Measurements from ENCODE around the gene TRIM63. TPM values are rescaled to one million over a fixed set of nuclear protein-coding genes. Genes with fewer than 3 reads are reported as not detected.

Gene TRIM63
- total RNA-seq, 2 donors from 2014 or later = not detected

DNA sequence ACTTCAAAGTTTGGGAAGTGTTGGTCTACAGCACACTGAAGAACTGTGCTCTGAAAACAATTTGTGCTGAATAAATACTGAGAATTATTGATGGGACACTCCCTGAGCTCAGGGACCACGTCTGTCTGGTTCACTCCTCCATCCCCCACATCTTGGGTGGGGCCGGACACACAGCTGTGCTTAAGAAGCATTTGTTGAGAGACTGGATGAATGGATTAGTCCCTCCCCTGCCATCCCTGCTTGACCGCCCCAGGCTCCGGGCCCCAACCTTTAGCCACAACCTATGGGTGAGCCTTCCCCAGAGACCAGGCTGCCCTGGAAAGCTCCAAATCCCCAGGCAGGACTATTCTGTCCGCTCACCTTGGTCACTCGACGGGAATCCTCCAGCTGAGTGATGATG, 7.5 kb downstream of the TRIM63 start:
- no peak overlapping the region for H3K27ac ChIP-seq
- WGBS, 2 donors = 75 to 77% methylated on average over 5 to 7 of the region's 7 CpGs
- intact Hi-C loops (cut with DNase I) = no loop called here

DNA sequence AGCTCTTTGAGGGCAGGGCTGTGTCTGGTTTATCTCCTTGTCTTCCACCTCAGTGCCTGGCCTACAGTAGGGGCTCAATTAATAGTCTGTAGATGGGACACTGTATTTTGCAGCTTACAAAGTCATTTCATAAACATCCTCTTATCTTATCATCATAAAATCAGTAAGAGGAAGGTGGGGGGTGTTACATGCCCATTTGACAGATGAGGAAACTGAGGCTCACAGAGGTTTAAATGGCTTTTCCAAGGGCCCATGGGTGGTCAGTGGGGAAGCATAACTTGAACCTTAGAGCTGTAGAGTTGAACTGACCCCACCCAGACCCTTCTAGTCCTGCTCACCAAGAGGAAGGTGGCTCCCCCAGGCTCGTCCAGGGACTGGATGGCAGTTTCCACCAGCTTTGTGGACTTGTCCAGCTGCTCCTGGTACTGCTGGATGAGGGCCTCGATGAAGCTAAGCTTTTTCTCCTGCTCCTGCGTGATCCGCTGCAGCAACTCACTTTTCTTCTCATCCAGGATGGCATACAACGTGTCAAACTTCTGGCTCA, 9.3 kb downstream of the TRIM63 start:
- Histone ChIP-seq H3K27me3 (no peaks in the 10 kb centered on the region), H3K27ac (no peak overlapping the region), H3K9me3 (no peaks in the 10 kb centered on the region), H3K4me3 (no peak overlapping the region), H3K4me1 (no peaks in the 10 kb centered on the region), H3K36me3 (replicated peaks in 1 of 2; ENCODE audit: insufficient read depth in 1 of 2, low read depth in 2 of 2) (no peaks in the 10 kb centered on the region)
- TF ChIP-seq, protein P1, sequence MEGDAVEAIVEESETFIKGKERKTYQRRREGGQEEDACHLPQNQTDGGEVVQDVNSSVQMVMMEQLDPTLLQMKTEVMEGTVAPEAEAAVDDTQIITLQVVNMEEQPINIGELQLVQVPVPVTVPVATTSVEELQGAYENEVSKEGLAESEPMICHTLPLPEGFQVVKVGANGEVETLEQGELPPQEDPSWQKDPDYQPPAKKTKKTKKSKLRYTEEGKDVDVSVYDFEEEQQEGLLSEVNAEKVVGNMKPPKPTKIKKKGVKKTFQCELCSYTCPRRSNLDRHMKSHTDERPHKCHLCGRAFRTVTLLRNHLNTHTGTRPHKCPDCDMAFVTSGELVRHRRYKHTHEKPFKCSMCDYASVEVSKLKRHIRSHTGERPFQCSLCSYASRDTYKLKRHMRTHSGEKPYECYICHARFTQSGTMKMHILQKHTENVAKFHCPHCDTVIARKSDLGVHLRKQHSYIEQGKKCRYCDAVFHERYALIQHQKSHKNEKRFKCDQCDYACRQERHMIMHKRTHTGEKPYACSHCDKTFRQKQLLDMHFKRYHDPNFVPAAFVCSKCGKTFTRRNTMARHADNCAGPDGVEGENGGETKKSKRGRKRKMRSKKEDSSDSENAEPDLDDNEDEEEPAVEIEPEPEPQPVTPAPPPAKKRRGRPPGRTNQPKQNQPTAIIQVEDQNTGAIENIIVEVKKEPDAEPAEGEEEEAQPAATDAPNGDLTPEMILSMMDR (IDR thresholded peaks at IDR 0.05) = no peak
- intact Hi-C loops (cut with DNase I) = no loop called here
- WGBS, 2 donors = 77 to 88% methylated on average over 5 of the region's 5 CpGs
- DNase-seq (no peak), ATAC-seq (no peak)

More for the DNA sequence above, 7.5 kb downstream of the TRIM63 start:
- Histone ChIP-seq H3K4me3 (no peak overlapping the region), H3K4me1 (no peaks in the 10 kb centered on the region), H3K36me3 (replicated peaks in 1 of 2; ENCODE audit: insufficient read depth in 1 of 2, low read depth in 2 of 2) (no peaks in the 10 kb centered on the region), H3K27me3 (no peaks in the 10 kb centered on the region), H3K9me3 (no peaks in the 10 kb centered on the region)
- TF ChIP-seq, protein P1 (IDR thresholded peaks at IDR 0.05) = no peak
- TF ChIP-seq POLR2A (IDR thresholded peaks at IDR 0.05) = no peak
- ATAC-seq = no peak
- DNase-seq = no peak

DNA sequence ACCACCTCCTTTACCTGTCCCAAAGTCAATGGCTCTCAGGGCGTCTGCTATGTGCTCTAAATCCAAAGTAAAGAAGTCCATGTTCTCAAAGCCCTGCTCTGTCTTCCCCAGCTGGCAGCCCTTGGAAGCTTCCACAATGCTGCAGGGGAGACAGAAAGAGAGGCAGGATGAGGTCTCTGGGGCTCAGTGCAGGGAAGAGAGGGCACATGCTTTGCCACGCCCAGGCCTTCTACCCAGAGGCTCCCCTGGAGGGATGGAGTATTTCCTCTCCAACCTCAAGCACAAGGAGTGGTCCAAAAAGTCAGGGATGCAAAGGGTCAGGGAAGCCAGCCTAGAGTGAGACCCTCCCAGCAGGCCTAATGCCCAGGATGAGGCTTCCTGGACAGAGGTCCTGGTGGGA, 10.2 kb downstream of the TRIM63 start:
- no peak for DNase-seq
- Histone ChIP-seq H3K27me3 (no peaks in the 10 kb centered on the region), H3K9me3 (no peaks in the 10 kb centered on the region), H3K4me3 (no peak overlapping the region), H3K36me3 (replicated peaks in 1 of 2; ENCODE audit: insufficient read depth in 1 of 2, low read depth in 2 of 2) (no peaks in the 10 kb centered on the region), H3K27ac (no peak overlapping the region), H3K4me1 (no peaks in the 10 kb centered on the region)
- WGBS, 2 donors = 87 to 100% methylated on average over 1 to 2 of the region's 2 CpGs
- no peak for ATAC-seq
- TF ChIP-seq, protein P1 (IDR thresholded peaks at IDR 0.05) = no peak
- no peak for TF ChIP-seq POLR2A (IDR thresholded peaks at IDR 0.05)
- intact Hi-C loops (cut with DNase I) = no loop called here

DNA sequence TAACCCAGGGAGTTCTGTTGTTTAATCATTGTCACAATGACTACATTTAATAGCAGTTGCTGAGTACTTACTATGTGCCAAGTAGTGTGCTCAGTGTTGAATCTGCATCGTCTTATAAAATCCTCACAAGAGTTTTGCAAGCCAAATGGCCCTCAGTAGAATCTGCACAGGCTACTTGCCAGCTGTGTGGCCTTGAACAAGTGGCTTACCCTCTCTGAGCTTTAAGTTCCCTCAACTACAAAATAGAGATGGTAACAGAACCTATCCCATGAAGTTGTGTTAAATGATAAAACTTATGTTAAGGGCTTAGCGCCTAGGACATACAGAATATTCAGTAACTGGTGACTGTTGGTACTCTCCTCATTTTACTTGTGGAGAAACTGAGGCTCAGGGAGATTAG, 12.4 kb downstream of the TRIM63 start:
- no peaks in the 10 kb centered on the region for H3K4me1 ChIP-seq
- H3K27ac ChIP-seq = no peak overlapping the region
- WGBS, 2 donors = 74% methylated on average over 2 of the region's 2 CpGs
- H3K4me3 ChIP-seq = no peak overlapping the region
- H3K9me3 ChIP-seq = no peaks in the 10 kb centered on the region
- intact Hi-C loops (cut with DNase I) = no loop called here
- H3K27me3 ChIP-seq = no peaks in the 10 kb centered on the region
- H3K36me3 ChIP-seq (replicated peaks in 1 of 2; ENCODE audit: insufficient read depth in 1 of 2, low read depth in 2 of 2) = no peaks in the 10 kb centered on the region
- TF ChIP-seq, protein P1 (IDR thresholded peaks at IDR 0.05) = no peak
- no peak for TF ChIP-seq POLR2A (IDR thresholded peaks at IDR 0.05)
- ATAC-seq = no peak
- DNase-seq = no peak

All from body of pancreas (tissue), 4 donors.